CD4-positive, alpha-beta T cell treated with Interferon alpha-2 for 1 hour (primary cell): ENCODE data around the gene CFAP74.

ENCODE experiments used
- DNase-seq, 2 donors: peaks; one replicate each; pipeline ENCODE4 v3.0.0-alpha.2; 2020 to 2022

CFAP74 gene

GRCh38 chr1:2018217-2019171 lies 14.9 kb upstream of the CFAP74 start:
- no peak for DNase-seq

GRCh38 chr1:2016123-2016522 lies 12.5 kb upstream of the CFAP74 start:
- no peak for DNase-seq

- DNase-seq = no peak
Measured at GRCh38 chr1:2014741-2015735, 11.5 kb upstream of the CFAP74 start.

GRCh38 chr1:2014181-2014580 lies 10.6 kb upstream of the CFAP74 start:
- no peak for DNase-seq

- no peak for DNase-seq
Measured at GRCh38 chr1:2009101-2010053, 5.8 kb upstream of the CFAP74 start.

GRCh38 chr1:2004856-2005255 lies 1.3 kb upstream of the CFAP74 start:
- no peak for DNase-seq

GRCh38 chr1:2001773-2002411 lies 1.7 kb downstream of the CFAP74 start:
- no peak for DNase-seq

GRCh38 chr1:2000850-2001249 lies 2.7 kb downstream of the CFAP74 start:
- no peak for DNase-seq

- no peak for DNase-seq
Measured at GRCh38 chr1:2000432-2000831, 3.2 kb downstream of the CFAP74 start.

GRCh38 chr1:1997576-1997975 lies 6.0 kb downstream of the CFAP74 start:
- no peak for DNase-seq

- no peak for DNase-seq
Measured at GRCh38 chr1:1996207-1996651, 7.4 kb downstream of the CFAP74 start.

GRCh38 chr1:1994536-1994935 lies 9.1 kb downstream of the CFAP74 start:
- no peak for DNase-seq

- DNase-seq = no peak
Measured at GRCh38 chr1:1990222-1990621, 13.4 kb downstream of the CFAP74 start.

- DNase-seq = no peak
Measured at GRCh38 chr1:1989789-1990188, 13.8 kb downstream of the CFAP74 start.

GRCh38 chr1:1989102-1989542 lies 14.5 kb downstream of the CFAP74 start:
- no peak for DNase-seq

GRCh38 chr1:1988061-1988945 lies 15.3 kb downstream of the CFAP74 start:
- peak in 1 of 2 donors; percentile 1 for DNase-seq

GRCh38 chr1:1987142-1987510 lies 16.5 kb downstream of the CFAP74 start:
- no peak for DNase-seq

- no peak for DNase-seq
Measured at GRCh38 chr1:1986451-1987141, 17.0 kb downstream of the CFAP74 start.

GRCh38 chr1:1985375-1986050 lies 18.1 kb downstream of the CFAP74 start:
- DNase-seq = no peak
